NCI-H526 (cell line): ENCODE measurements around the gene GLDN.
"Not testable (repeated sequence)": the region's sequence is repeated elsewhere in the genome, so short reads cannot be mapped to it uniquely, and the experiment has no call there.

Experiments
- DNase-seq, 2 experiments: peaks; one replicate each; lab custom pipeline; 2025; lab: John Stamatoyannopoulos, UW

GLDN gene

DNA sequence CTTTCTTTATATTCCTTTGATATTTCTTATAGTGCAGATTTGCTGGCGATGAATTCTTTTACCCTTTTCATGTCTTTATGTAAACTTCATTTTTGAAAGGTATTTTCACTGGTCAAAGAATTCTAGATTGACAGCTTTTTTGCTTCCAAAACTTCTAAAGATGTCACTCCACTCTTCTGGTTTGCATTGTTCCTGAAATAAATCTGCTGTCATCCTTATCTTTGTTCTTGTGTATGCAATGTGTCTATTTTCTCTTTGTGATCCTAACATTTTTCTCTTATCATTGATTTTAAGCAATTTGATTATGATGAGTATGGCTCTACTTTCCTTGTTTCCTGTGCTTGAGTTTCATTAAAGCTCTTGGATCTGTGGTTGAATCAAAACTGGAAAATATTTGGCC is 103.4 kb downstream of the GLDN start:
- no peak for DNase-seq

DNA sequence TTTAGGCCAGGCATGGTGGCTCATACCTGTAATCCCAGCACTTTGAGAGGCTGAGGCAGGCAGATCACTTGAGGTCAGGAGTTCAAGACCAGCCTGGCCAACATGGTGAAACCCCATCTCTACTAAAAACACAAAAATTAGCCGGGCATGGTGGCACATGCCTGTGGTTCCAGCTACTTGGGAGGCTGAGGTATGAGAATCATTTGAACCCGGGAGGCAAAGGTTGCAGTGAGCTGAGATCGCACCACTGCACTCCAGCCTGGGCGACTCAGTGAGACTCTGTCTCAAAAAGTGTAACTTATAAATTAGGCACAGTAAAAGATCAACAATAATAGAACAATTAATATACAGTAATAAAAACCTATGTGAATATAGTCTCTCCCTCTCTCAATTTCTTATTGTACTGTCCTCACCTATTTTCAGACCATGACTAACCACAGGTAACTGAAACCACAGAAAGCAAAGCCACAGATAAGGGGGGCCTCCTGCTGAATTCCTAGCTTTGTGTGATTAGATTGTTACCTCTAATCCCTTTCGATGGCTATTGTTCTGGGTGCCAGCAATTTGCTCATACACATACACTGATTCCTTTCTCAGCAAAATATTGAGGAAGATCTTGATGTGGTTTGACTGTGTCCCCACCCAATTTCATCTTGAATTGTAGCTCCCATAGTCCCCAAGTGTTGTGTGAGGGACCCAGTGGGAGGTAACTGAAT is 104.7 kb downstream of the GLDN start:
- not testable (repeated sequence) for DNase-seq

DNA sequence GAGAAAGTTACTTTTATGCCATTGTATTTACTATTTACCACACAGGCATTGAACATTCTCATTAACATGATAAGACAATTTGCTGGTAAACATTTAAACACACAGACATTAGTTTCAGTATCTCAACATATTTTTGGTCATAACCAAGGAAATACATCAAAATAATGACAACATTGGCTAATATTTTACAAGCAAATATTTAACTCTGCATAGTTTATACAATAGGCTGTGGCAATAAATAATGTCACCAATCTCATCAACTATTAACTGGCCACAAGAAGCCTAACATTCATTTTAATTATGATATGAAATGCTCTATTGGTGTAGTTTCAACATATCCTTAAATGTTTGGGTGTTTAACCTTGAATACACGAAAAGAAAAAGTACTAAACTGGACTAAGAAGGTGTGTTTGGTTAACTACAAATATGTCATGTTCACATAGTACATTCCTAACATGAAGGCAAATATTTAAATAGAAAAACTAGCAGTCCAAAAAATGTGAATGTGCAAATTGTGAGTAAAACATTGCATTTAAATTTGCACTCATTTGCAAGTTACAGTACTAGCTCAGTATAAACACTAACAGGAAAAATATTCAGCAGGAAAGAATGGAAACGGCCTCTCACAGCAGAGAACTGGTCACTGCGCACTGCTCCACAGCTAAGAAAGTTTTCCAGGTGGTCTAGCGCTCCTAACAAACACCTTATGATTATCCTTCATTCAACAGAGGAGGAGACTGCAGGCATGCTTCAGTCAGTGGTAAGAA is 106.6 kb downstream of the GLDN start:
- DNase-seq = no peak

GRCh38 chr15:51448622-51449399 is 107.4 kb downstream of the GLDN start:
- DNase-seq = no peak

DNA sequence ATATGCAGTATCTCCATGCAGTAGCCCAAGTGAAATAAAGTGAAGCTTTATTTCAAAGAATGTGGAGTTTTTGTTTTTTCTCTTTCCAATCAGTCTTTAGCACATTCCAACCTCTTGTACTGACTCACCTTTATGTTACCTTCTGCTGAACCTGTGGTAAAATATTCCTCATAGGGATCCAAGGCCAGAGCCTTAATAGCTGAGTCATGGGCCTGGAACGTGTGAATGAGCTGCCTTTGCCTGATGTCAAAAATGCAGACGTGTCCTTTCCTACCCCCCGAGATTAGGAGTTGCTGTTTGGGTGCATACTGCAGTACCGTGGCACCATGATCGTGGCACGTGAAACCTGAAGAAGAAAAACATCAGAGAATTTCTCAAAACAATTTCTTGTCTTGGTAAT is 108.5 kb downstream of the GLDN start:
- no peak for DNase-seq
